HG02623 (cell line): ENCODE measurements around the gene SAP30BP.

Source experiments
- ATAC-seq: cut with Tn5 transposase; IDR thresholded peaks from one replicate; pipeline ENCODE4 v1.9.1; 2021; ENCODE audit warnings: moderate library complexity; ENCODE audit not compliant: unreplicated experiment

The SAP30BP gene

GRCh38 chr17:75736173-75736835 is 69.2 kb downstream of the SAP30BP start:
- ATAC-seq: no peak

- ATAC-seq: no peak
These were observed 70.2 kb downstream of the SAP30BP start for GRCh38 chr17:75737133-75737962.

- ATAC-seq: no peak
These were observed 71.2 kb downstream of the SAP30BP start for GRCh38 chr17:75738218-75738802.

GRCh38 chr17:75739174-75739573 is 72.0 kb downstream of the SAP30BP start:
- no peak for ATAC-seq

- ATAC-seq: no peak
These were observed 72.7 kb downstream of the SAP30BP start for GRCh38 chr17:75739801-75740200.

- no peak for ATAC-seq
These were observed 73.1 kb downstream of the SAP30BP start for GRCh38 chr17:75740215-75740614.

GRCh38 chr17:75740631-75741077 is 73.5 kb downstream of the SAP30BP start:
- no peak for ATAC-seq

- ATAC-seq: no peak
These were observed 75.2 kb downstream of the SAP30BP start for GRCh38 chr17:75742337-75742736.

GRCh38 chr17:75743625-75744206 is 76.6 kb downstream of the SAP30BP start:
- ATAC-seq: no peak

- ATAC-seq: no peak
These were observed 81.6 kb downstream of the SAP30BP start for GRCh38 chr17:75748706-75749105.

GRCh38 chr17:75749545-75750389 is 82.6 kb downstream of the SAP30BP start:
- ATAC-seq: no peak

GRCh38 chr17:75750661-75751423 is 83.7 kb downstream of the SAP30BP start:
- no peak for ATAC-seq

- no peak for ATAC-seq
These were observed 84.7 kb downstream of the SAP30BP start for GRCh38 chr17:75751676-75752404.

- no peak for ATAC-seq
These were observed 85.2 kb downstream of the SAP30BP start for GRCh38 chr17:75752405-75752709.

- no peak for ATAC-seq
These were observed 85.8 kb downstream of the SAP30BP start for GRCh38 chr17:75752802-75753513.

- ATAC-seq: peak; percentile 65
These were observed 86.6 kb downstream of the SAP30BP start for GRCh38 chr17:75753514-75754377.

GRCh38 chr17:75754378-75755204 is 87.5 kb downstream of the SAP30BP start:
- no peak for ATAC-seq
